ENCODE data around the gene OAS2. TPM values are rescaled to one million over a fixed set of nuclear protein-coding genes. Genes with fewer than 3 reads are reported as not detected.

The OAS2 gene
- polyA plus RNA-seq, 1 donor = 2.8 TPM

- DNase-seq = no peak
These were observed 82.1 kb downstream of the OAS2 start for GRCh38 chr12:113060336-113060960.

- DNase-seq = no peak
These were observed 82.9 kb downstream of the OAS2 start for GRCh38 chr12:113061061-113061694.

Other genes starting within 250 kb of the OAS2 start
- gene RPH3A, start 186.8 kb upstream of the OAS2 start, polyA plus RNA-seq (ENCODE audit: insufficient read length) = not detected
- gene OAS1, start 71.6 kb upstream of the OAS2 start, polyA plus RNA-seq (ENCODE audit: insufficient read length) = 5.2 TPM
- 6.5 TPM for gene OAS3, start 40.0 kb upstream of the OAS2 start, polyA plus RNA-seq (ENCODE audit: insufficient read length)
- gene DTX1, start 78.2 kb downstream of the OAS2 start, polyA plus RNA-seq (ENCODE audit: insufficient read length) = 5.9 TPM
- gene RASAL1, start 157.2 kb downstream of the OAS2 start, polyA plus RNA-seq (ENCODE audit: insufficient read length) = 0.08 TPM
- not detected for gene CFAP73, start 171.2 kb downstream of the OAS2 start, polyA plus RNA-seq (ENCODE audit: insufficient read length)
- 80.2 TPM for gene DDX54, start 207.0 kb downstream of the OAS2 start, polyA plus RNA-seq (ENCODE audit: insufficient read length)
- 11.4 TPM for gene RITA1, start 207.2 kb downstream of the OAS2 start, polyA plus RNA-seq (ENCODE audit: insufficient read length)
- 48.2 TPM for gene TPCN1, start 242.9 kb downstream of the OAS2 start, polyA plus RNA-seq (ENCODE audit: insufficient read length)

Data from hindlimb muscle (tissue), 1 donor.